Measurements from ENCODE around the gene XYLT1.

DNA sequence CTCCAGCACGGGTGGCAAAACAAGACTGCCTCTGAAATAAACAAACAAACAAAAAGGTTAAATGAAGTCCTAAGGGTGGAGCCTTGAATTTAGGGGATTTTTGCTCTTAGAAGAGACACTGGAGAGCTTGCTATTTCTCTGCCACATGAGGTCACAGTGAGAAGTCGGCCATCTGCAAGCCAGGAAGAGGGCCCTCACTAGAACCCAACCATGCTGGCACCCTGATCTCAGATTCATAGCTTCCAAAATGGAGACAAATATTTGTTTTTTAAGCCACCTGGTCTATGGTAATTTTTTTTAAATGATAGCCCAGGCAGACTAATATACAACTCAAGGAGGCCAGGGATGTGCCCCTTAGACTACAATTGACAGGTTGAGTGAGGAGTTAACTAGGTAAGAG lies 255.5 kb downstream of the XYLT1 start:
- TF ChIP-seq, protein P1, sequence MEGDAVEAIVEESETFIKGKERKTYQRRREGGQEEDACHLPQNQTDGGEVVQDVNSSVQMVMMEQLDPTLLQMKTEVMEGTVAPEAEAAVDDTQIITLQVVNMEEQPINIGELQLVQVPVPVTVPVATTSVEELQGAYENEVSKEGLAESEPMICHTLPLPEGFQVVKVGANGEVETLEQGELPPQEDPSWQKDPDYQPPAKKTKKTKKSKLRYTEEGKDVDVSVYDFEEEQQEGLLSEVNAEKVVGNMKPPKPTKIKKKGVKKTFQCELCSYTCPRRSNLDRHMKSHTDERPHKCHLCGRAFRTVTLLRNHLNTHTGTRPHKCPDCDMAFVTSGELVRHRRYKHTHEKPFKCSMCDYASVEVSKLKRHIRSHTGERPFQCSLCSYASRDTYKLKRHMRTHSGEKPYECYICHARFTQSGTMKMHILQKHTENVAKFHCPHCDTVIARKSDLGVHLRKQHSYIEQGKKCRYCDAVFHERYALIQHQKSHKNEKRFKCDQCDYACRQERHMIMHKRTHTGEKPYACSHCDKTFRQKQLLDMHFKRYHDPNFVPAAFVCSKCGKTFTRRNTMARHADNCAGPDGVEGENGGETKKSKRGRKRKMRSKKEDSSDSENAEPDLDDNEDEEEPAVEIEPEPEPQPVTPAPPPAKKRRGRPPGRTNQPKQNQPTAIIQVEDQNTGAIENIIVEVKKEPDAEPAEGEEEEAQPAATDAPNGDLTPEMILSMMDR (IDR thresholded peaks at IDR 0.05; ENCODE audit: control extremely low read depth in 1 of 3, insufficient read depth in 1 of 3, low read depth in 1 of 3, low read length in 3 of 3) = no peak
- TF ChIP-seq EP300 (IDR thresholded peaks at IDR 0.05; ENCODE audit: borderline replicate concordance in 1 of 2, low read depth in 2 of 2, low read length in 2 of 2) (no peak), TCF12 (IDR thresholded peaks at IDR 0.05; ENCODE audit: low read depth, low read length) (no peak), EZH2 (IDR thresholded peaks at IDR 0.05; ENCODE audit: low read depth, low read length, severe bottlenecking) (no peak)

Data from H1 (cell line).